Measurements from ENCODE around the gene SS18L1.

SS18L1 gene

DNA sequence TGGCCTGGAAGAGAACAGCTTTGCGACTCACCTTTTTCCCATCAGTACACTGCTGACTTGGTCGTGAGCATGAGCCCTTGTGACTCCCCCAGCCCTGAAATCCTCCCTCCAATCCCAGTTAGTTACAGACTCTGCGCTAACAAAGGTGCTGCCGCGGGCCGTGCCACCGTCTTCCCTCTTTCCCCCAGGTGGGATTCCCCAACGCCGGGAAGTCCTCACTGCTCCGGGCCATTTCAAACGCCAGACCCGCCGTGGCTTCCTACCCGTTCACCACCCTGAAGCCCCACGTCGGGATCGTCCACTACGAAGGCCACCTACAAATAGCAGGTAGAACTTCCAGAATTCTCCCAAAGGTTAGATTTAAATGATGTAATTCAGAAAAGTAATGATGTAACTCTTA, 55.4 kb downstream of the SS18L1 start:
- DNase-seq = no peak

DNA sequence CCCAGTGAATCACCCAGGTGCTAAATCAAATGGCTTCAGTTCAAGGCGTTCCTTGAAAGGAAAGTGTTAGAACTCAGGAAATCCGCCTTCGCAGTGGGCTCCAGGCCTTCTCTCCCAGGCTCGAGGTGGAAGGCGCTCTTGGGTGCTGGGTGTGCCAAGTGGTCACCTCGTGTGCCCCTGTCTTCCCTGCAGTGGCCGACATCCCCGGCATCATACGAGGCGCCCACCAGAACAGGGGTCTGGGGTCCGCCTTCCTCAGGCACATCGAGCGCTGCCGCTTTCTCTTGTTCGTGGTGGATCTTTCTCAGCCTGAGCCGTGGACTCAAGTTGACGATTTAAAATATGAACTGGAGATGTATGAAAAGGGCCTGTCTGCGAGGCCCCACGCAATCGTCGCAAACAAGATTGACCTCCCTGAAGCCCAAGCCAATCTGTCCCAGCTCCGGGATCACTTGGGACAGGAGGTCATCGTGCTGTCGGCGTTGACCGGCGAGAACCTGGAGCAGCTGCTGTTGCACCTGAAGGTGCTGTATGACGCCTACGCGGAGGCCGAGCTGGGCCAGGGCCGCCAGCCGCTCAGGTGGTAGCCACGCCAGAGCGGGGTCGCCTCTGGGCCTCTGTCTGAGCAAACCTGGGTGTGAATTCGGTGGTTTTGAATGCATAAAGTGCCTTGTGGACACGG, 57.1 kb downstream of the SS18L1 start:
- DNase-seq = no peak

DNA sequence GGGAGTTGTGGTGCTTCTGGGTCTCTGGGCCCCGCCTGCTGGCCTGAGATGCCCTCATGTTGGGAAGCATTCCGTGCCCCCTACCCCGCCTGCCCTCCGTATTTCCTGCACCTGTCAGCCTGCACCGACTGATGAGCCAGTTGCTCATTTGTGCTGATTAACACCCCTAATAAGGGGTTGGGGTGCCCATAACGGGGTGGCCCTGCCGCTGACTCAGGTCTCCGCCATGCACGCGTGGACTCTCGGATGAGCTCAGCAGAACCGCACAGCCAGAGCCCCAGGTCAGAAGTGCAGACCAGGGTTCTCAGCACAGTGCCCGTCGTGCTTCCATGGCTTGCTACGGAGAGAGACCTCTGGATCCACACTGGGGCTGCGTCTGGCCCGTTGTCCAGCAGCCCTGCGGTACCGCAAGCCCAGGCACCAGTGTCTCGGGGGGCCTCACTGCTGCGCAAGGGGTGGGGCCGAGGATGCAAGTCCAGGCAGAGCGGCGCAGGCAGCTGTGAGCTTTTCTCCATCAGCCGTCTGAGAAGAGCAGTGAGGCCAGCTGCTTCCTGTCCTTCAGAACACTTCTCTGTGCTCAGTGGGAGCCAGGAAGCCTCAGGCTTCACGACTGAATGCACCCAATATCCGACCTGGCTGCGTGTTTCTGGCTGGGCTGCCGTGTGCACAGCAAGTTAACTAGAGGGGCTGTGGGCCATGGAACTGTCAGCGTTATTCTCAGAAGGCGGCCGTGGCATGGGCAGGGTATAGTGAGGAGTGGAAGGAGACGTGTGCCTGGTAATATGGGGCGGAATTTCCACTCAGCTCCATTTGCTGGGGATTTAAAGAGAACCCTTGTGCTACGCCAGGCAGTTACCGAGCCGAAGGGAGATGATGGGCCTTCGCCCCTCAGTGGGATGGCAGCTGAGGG, 57.9 kb downstream of the SS18L1 start:
- DNase-seq = no peak

DNA sequence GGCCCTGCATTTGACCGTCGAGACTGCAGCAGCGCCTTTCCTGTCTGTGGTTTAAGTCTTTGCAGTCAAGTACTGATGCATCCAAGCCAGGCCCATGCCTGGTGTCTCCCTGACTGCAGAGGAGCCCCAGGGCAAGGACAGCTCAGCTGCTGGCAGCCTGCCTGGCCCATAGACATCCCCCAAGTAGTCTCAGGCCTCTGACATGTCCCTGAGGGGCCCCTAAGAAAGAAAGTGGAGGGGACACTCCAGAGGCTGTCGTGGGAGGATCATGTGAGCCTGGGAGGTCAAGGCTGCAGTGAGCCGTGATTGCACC, 58.5 kb downstream of the SS18L1 start:
- DNase-seq = no peak

DNA sequence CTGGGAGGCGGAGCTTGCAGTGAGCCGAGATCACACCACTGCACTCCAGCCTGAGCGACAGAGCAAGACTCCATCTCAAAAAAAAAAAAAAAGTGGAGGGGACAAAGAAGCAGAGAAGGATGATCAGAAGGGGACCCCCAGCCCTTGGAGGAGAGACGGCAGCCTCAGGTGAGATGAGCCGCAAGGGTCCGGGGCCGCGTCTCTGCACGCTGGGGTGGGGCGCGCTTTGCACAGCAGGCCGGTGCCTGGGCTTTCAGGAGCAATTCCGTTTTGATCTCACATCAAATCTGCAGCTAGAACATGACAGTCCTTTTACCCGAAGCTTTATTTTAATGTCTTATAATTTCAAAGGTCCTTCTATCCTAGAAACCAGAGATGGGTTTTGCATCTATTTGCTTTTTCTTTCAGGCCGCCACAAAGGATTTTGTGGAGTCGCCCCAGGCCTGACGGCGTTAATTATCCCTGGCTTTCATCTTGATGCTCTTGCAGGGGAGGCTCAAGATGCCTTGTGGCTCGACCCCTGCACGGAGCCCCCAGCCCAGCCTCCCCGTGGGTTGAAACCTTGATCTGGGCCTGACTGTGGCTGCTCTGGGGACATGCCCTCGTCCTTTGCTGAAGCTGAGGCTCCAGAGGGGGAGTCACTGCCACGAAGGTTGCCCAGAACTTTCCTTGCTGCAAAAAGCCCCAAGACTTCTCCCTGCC, 59.3 kb downstream of the SS18L1 start:
- DNase-seq = no peak

DNA sequence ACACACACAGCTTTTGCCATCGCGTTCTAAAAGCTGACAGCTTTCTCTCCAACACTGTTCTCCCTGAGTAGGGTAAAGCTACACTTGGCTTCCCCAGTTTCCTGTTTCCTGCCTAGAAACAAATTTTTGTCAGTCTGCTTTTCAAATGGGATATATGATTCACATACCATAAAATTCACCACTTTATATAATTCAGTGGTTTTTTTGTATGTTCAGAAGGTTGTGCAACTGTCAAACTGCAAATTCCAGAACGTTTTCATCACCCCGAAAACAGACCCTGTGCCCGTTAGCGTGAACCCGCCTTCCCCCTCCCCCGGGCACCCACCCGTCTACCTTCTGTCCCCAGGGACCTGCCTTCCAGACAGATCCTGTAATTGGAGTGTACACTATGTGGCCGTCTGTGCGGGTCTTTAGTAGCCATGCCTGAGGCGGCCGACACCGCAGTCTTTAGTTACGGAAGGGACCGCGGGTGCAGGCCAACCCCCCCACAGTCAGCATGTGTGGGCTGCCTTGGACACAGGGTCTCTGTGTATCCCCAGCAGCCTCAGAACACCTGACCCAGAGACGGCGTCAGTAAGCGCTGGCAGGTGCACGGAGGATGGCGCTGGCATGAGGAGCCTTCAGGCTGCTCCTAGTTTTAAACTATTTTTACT, 59.9 kb downstream of the SS18L1 start:
- DNase-seq = no peak

DNA sequence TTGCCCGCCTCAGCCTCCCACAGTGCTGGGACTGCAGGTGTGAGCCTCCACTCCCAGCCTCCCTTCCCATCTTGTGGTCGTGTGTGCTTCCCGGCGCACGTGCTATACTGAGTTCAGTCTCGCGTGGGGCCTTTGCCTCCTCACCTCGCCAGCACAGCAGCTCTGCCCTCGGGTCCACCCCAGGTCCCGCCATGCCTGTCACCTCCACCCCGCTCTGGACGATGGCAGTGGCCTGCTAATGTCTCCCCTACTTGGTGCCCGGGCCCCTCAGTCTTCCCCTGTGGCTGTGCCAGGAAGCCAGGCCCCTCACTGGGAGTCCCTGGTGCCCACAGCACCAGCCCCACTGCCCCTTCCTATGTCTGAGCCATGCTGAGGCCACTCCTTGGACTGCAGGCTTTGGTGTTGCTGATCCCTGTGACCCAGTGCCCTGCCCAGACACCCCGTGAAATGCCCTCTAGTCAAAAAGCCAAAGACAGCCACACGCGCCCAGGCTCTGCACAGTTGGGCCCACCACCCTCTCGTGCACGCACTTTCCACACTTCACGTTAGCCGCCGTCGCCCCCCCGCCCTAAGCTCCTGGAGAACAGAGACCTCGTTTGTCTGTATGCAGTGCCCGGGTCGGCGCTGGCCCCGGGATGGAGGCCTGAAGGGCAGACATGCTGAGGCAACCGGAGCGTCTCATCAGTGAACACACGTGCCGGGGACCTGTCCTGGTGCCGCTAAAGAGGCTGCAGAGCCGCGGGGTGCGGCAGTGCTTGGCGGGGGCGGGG, 62.2 kb downstream of the SS18L1 start:
- no peak for DNase-seq

DNA sequence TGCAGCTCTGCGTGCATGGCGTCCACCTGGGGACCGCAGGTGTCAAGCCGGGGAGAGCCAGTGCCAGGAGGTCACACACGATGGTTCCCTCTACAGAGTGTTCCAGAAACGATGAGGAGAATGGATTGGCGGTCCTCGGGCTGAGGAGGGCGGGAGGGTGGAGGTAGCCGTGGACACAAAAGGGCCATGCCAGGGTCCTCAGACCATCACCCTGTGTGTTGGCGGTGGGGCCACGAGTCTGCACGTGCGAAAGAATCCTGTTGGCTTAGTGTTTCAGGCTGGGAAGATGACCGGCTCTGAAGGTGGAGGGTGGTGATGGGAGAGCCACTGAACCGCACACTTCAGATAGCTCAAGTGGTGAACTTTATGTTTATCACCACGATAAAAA, 62.8 kb downstream of the SS18L1 start:
- no peak for DNase-seq

DNA sequence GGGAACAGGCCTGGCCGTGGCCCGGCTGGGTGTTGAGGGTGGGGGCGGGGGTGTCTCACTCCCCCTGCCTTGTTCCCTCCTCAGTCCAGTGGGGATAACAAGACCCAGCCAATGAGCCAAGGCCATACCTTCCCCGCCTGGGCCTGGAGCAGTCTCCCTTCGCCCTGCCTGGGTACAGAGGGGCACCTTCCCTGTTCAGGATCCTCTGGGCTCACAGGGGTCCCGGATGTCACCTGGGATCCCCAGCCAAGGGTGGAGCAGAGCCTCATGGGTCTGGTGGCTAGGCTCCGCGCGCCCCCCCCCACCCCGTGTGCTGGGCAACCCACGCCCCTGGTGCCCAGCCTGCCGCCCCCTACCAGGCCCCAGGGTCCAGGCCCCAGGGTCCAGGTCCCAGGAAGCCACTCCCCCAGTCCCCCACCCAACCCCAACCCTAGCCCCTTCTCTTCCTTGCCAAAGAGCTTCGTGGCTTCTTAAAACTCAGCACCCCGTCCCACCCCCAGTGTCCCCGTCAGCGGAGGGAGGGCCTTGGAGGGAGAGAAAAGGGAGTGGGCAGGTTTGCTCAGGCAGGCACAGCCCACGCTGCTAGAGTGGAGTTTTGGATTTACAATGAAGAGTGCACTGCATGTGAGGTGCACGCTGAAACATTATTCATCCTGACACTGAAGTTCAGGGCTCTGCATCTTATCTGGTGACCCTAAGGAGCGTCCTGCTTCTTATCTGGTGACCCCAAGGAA, 64.7 kb downstream of the SS18L1 start:
- no peak for DNase-seq

DNA sequence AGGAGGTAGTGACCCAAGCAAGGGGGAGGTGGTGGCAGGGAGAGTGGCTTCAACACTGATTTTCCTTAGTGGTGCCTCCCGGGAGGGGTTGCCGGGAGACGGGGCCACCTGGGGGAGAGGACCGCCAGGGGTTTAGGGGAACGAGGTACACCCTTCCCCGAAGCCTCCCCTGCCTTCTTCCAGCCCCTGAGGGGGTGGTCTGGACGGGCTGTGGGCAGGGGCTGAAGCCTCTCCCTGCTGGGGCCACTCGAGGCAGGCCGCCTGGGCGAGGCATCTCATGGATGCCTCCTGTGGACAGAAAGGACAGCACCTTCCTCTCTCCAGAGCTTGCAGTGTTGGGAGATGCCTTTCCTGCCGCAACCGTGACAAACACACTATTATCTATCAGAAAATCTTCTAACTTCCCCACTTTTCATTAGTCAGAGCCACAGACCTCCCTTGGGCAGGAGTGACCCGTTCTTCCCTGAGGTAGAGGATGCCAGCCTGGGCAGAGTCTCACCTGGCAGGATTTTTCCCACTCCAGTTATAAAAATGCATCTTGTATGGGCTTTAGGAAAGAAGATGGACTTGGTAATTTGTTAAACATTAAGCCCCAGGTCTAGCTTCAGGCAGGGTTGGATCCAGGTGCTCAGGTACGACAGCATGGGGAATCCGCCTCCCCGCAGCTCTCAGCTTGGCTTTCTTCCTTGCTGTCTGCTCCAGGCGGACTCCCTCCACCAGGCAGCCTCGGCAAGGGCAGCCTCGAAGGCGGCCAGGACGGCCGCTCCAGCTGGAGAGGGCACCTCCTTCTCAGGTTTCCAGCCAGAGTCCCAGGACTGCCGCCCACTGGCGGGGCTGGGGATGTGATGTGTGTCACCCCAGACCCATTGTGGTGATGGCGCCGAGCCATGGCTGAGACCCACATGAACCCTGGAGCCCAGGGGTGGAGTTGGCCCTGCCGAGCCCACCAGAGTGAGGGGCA, 65.5 kb downstream of the SS18L1 start:
- DNase-seq = no peak

DNA sequence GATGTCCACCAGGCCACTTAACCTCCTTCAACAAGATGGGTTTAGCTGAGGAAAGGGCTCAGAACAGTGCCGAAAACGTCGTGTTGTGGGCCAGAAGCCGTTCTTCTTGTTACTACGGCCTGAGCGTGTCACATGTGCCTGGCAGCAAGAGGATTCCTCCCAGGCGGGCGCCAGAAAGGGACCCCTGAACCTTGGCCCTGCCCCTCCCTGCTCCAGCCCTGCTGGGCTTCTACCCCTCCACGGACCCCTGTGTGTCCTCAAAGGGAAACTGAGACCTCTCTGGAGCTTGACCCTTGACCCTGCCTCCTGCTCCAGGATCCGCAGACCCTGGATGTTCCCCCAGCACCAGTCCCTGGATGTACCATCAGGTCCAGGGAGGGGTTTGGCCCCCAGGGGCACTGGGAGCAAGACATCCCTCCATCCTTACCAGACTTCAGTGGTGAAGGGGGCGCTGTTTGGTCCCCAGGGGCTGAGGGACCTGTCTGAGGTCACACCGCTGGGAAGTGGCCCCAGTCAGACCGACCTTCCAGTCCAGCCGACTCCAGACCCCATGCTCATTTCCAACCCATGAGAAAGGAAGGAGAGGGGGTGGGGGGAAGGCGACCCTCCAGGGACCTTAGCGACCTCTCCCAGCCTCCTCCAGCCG, 66.4 kb downstream of the SS18L1 start:
- no peak for DNase-seq

DNA sequence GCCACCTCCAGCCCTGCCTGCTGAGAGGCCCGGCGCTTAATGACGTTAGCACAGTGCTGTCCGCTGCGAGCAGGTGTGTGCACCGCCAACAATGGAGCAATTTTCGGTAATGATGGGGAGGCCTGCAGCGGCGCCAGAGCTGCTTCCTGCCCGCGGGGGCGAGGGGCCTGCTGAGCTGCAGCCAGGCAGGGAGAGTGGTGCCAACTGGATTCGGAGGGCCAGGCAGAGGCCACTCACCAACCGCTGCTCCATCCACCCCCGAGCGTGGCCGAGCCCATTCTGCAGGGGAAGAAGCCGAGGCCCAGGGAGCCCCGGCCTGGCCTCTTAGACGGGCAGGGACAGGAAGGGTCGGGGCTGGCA, 66.9 kb downstream of the SS18L1 start:
- DNase-seq = no peak

DNA sequence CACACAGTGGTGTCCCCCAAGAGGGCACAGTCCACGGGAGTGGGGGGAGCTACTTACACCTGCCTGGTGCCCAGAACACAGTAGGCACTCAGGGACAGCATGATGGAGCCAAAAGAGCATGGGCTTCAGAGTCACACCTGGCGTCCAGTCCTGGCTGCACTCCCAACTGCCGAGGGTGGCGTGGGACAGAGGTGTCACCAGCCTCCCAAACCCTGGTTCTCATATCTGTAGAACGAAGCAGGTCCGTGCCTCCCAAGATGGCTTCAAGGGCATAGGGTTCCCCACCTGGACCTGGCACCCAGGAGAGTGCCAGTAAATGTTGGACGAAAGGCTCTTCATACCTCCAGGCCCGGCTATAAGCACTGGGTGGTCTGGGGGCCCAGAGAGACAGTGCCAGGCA, 67.6 kb downstream of the SS18L1 start:
- DNase-seq = no peak

DNA sequence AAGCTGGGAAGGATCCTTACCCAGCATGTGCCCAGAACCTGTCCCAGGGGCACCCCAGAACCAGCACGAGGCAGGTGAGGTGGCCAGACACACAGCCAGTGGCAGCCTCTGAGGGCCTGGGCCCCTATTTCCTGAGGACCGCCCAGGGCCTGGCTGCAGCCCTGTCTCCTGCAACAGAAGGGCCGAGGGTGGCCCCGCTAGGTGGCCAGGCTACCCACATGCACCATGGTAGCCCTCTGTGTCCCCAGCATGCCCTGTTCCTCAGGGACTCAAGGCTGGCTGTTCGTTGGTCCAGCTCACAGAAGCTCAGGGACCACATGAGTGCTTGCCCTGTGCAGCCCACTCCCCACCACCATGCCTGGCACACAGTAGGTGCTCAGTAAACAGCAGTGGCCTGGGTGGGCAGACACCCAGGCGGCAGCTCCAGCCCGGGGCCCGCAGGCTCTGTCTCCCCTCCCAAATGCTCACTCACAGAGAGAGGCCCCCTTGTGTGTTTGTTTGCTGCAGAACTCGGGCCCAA, 68.3 kb downstream of the SS18L1 start:
- no peak for DNase-seq

DNA sequence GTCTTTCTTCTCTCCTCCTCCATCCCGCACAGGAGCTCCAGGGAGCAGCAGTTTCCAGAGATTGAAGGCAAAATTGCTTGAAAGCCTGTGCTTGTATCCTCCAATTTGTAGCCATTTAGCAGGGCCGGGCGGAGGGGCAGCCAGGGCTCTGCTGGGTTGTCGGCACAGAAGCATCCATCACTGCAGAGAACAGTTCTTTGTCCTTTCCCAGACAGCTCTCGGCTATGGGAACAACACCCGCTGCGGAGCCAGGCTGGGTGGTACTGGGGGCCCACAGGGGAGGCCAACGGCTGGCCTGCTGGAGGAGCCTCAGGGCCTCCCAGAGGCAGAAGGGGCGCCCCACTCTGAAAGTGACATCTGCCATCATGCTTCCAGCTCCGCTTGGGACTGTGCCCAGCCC, 68.7 kb downstream of the SS18L1 start:
- no peak for DNase-seq

DNA sequence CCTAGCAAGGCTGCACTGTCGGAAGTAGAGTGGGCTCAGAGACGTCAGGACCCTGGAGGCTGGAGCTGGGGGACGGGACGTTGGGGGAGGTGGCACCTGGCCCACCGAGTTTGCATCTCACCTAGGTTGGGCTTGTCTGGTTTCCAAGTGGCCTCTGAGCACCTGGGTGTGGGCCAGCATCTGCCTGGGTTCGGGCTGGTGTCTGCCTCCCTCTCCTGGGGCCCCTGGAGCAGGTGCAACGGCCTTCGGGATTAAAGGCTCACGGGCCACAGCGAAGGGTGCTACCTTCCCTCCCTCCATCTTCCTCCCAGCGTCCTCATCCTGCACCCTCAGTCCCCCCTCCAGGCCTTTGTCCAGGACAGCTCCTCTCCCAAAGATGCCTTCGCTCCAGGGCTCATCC, 70.5 kb downstream of the SS18L1 start:
- no peak for DNase-seq

DNA sequence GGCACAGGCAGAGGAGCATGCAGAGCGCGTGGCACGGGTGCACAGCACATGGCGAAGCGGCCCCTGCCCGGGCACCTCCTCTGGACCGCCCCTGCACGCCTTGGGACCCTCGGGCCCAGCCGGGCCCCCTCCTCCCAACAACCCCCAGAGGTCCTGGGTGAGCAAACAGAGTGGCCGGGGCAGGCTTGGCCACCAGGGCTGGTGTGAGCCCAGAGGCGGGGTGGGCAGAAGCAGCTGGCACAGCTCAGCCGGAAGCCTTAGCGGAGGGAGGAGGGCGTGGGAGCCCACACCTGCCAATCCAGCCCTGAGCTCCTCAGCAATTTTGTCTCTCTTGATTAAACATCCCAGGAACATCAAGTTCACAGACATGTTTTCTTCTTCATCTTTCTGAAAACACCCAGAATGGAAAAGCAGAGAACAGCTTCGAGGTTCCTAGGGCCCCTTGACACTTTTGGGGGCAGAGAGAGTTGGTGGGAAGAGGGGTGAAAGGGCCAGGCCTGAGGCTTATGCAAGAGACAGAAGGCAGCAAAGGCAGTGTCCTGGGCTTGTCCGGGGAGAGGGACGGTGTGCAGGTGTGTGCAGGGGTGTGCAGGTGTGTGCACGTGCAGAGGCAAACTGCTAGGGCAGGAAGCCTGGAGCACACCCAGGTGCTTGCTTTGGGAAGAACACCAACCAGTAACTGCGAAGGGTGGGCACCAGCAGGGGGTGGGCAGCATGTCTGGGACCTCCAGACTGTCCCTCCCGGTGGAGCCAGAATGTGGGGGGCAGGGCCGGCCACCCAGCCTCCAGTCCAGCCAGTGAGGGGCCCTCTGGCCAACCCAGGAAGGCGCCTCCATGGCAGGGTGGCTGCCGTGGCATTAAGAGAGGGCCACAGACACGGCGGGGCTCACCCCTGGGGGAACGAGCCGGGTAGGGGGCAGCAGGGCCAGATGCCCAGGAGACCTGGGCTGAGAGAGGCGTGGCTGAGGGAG, 71.7 kb downstream of the SS18L1 start:
- no peak for DNase-seq

DNA sequence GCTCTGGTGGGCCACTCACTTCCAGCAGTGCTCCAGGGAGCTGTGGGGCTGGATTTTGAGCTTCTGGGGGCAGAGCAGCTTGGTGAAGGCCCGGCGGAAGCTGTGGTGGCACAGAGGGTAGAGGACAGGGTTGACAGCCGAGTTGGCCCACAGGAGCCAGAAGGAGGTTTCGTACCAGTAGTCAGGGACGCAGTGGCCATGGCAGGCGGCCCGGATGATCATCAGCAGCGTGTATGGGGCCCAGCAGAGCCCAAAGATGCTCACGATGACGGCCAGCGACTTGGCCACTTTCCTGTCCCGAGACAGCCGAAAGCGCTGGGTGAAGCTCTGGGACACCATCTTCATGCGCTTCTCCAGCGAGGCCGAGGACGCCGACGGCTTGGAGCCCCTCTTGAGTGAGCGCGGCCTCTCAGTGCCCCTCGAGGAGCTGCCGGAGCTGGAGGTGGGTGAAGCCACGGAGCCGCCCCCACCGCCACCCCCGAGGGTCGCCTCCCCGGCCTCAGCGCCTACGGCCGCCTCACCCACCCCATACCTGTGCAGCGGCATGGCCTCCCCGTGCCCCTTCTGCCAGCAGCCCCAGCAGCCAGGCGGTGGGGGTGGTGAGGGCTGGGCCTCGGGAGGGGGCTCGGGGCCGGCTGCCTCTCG, 72.5 kb downstream of the SS18L1 start:
- no peak for DNase-seq

Measured in activated naive CD4-positive, alpha-beta T cell treated with Interleukin-2 at 50 U/mL for 16 hours (primary cell).